ENCODE measurements around the gene MRPL2.

- no peak for TF ChIP-seq CTCF (IDR thresholded peaks at IDR 0.05)
- TF ChIP-seq POLR2A (IDR thresholded peaks at IDR 0.05; ENCODE audit: low read depth), result no peak
Observed at GRCh38 chr6:43097098-43097489, 37.9 kb upstream of the MRPL2 start.

Measured in esophagus muscularis mucosa (tissue), 3 donors.